Measurements from ENCODE around the gene GPER1.

GRCh38 chr7:1131471-1132265 is 43.8 kb downstream of the GPER1 start:
- TF ChIP-seq EZH2 (IDR thresholded peaks at IDR 0.05) (no peak), CTCF (IDR thresholded peaks at IDR 0.05) (no peak), EZH2phosphoT487 (IDR thresholded peaks at IDR 0.05) (no peak)
